GM19395 (cell line): ENCODE results near the gene SHCBP1L.
"Not testable (repeated sequence)": the region's sequence is repeated elsewhere in the genome, so short reads cannot be mapped to it uniquely, and the experiment has no call there.

ENCODE experiments used
- ATAC-seq: cut with Tn5 transposase; IDR thresholded peaks from one replicate; pipeline ENCODE4 v1.9.1; 2021; ENCODE audit warnings: mild to moderate bottlenecking, moderate library complexity; ENCODE audit not compliant: unreplicated experiment

SHCBP1L gene

DNA sequence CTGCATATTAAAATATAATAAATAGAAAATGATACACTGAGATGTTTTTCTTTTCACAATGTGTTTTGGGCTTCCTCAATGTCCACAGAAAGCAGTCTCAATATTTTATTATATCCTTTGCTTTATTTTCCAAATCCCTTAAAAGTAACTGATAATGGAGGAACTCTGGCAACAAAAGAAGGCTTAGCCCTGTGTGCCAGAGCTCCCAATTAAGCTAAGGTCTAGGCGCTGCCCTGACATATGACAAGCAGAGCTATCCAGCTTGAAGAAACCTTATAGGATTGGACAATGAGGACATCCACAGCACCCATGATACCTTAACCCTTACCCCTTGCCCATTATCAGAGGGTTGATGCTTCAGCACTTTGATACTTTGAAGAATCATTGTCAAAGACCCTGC is 12.9 kb upstream of the SHCBP1L start:
- ATAC-seq: no peak

DNA sequence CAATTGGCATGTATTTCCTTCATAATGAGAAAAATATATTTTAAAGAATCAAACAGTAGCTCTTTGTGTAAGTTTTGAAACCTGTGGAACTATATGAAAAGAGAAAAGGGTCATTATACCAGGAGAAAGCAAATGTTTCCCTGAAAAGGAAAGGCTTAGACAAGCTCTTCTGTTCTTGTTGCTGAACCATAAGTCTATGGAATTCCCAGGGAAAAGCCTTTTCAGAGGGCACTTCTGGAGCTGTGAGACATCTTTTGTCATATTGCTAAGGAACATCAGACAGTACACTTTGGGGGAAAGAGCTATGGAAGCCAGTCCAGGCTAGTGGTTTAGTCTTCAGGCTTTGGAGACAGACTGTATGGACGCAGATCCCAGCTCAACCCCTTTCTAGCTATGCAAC is 12.1 kb upstream of the SHCBP1L start:
- ATAC-seq: no peak

GRCh38 chr1:182962554-182963115 is 9.7 kb upstream of the SHCBP1L start:
- peak; percentile 97 for ATAC-seq

GRCh38 chr1:182960046-182960445 is 7.1 kb upstream of the SHCBP1L start:
- ATAC-seq: no peak

GRCh38 chr1:182957902-182958395 is 5.0 kb upstream of the SHCBP1L start:
- ATAC-seq: no peak

- ATAC-seq: no peak
Measured at GRCh38 chr1:182956708-182957365, 3.9 kb upstream of the SHCBP1L start.

DNA sequence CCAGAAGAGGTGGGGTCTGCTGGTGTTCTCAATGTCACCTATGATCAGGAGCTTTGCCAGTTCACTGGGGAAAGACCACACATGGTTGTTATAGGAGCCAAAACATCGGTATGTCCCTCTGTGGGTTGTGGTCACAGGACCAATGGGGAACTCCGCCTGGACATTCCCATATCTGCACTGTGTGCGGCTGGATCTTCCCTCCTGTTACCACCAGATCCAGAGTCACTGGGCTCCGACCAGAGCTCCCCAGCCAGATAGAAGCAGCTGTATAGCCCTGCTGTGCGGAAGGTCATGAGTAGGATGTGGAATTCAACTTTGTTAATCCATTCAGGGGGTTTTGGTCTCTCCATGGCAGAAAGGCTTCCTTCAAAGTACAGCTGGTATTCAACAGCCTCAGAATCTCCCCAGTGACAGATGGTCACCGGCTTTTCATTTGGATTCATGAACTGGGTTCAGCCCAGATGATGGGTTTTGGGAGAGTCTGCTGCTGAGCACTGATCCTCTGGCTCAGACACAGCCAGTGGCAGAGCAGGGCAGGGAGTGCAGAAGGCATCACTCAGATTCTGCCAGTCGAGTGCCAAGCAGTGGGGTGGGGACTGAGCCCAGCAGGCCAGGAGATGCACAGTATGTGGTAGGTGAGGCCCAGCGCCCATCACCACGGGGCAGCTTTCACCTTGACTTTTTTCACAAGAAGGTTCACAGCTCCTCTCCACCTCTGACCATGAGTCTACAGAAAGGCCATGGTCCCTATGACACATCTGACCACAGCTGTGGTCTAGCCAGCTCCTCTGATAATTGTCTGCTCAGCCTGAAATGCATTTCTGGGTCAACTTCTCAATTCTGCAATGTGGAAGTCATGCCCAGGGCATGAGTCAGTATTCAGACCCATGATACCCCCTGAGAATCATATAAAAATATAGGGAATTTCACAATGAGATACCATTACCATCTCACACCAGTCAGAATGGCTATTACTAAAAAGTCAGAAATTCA is 2.9 kb upstream of the SHCBP1L start:
- no peak for ATAC-seq

DNA sequence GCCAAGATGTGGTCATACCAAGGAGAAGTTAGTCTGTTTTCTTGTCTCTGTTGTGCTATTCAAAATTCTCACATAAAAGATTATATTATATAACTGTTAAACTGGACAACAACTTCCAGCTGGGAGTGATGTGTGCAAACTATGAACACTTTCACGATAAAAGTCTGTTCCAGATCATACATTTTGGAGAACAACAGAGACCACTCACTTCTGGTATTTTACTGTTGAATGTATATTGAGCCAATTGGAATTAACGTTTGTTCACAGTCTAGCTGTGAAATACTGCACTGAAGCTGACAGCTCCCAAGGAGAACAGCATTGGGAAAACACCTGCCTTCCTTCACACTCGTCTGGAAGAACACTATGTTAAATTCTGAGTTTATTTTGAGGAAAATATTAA is 860 bp upstream of the SHCBP1L start:
- no peak for ATAC-seq

GRCh38 chr1:182943336-182943735 is 9.6 kb downstream of the SHCBP1L start:
- ATAC-seq: not testable (repeated sequence)

DNA sequence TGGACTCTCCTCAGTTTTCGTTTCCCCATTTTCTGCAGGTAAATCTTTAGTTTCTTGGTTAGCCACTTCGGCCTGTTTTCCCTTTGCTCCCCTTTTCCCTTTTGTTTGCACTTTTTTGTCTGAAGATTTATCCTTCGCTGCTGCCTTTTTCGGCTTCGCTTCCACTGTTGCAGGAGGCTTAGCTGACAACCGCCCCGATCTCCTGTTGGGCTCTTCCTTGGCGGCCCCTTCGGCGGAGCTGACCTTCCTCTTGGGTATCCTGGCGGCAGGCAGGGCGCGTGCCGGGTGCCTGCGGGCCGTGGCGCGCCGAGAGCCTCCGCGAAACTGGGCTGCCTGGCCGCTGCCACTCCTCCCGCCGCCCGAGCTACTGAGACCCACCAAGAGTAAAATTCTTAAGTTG is 10.8 kb downstream of the SHCBP1L start:
- ATAC-seq: not testable (repeated sequence)

DNA sequence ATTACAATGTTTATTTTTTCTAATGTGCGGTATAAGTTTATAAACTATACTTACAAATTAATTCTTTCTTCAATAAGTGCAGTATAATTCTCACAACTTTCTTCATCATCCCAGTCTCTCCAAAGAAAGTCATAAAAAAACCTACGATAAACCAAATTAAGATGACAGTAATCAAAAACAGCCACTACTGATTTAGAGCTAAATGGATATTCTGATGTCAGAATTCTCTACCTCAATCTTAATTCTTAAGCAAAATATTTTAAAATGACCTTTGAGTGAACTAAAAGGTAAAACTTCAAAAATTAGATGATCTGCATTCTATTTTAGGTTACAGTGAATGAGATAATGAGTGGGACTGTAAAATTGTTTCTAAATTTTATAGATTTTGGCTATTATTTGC is 13.6 kb downstream of the SHCBP1L start:
- no peak for ATAC-seq

GRCh38 chr1:182935716-182936115 is 17.2 kb downstream of the SHCBP1L start:
- ATAC-seq: no peak

DNA sequence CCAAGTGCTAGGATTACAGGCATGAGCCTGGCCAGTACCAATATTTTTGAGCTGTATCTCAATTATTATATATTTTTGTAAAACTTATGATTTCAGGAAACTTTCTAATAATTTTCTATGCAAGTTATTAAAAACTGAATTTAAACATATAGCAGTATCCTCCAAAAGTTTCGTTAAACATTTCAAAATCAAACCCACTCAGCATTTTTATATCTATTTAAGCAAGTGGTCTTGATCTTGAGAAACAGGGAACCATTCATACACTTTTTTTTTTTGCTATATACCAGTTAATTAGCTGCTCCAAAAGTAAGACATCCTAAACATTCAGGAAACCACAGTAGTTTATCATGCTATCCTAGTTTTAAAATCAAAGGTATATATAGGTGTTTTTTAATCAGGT is 22.0 kb downstream of the SHCBP1L start:
- ATAC-seq: no peak

DNA sequence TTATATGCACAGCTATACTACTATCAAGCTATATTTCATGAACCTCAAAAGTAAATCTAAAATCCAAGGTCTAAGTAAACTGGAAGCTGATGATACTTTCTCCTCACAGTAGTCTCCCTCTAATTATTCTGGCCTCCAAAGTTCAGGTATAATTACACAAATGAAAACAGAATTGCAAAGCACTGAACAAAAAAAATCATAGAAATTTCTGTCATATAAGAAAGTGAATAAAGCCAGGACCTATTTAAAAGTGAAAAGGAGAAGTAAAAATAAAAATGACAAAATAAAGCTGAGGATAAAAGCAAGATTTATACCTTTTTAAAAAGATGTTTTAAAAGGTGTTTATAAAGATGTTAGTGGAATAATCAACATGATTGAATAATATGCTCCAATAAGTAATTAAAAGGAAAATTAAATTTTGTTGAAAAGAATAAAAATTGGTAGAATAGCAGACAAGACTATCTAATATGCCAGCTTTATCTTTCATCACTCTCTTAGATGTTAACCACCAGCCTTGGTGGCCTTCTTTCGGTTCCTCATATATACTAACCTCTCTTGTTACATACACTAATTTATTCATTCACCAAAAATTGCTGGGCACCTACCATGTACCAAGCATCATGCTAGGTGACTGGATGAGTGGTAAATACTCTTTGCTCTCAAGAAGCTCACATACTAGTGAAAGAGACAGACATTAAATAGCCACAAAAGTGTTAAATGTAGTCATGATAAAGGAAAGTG is 25.1 kb downstream of the SHCBP1L start:
- ATAC-seq: no peak

GRCh38 chr1:182925661-182926060 is 27.3 kb downstream of the SHCBP1L start:
- no peak for ATAC-seq

GRCh38 chr1:182917378-182917777 is 35.6 kb downstream of the SHCBP1L start:
- ATAC-seq: no peak

DNA sequence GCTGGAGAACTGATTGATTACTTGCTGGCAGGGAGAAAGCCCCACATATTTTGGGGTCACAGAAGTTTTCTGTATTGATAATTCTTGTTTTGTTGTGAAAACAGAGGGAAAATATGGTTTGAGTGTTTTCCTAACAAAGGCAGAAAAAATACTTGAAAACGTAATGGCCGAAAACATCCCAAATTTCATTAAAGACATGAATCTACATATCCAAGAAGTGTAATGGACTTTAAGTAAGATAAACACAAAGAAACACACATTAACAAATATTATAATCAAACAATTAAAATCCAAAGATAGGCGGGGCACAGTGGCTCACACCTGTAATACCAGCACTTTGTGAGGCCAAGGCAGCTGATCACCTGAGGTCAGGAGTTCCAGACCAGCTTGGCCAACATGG is 39.6 kb downstream of the SHCBP1L start:
- ATAC-seq: no peak

DNA sequence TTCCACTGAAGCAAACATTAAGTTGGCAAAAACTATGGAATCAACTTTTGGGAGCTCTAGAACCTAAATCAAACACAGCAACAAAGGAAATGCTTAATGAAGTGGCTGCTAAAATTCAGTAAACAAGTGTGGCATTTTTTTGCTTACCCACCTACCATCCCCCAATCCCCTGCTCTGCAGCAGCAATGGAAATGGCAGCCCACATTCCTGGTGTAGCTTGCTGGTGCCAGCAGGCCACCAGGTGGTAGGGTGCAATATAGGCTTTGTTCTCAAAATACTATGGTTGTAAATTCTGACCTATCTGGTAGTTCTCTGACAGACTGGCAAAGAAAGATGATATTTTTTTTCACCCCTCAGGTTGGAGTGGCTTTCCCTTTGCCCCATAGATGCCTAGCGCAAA is 42.8 kb downstream of the SHCBP1L start:
- no peak for ATAC-seq

DNA sequence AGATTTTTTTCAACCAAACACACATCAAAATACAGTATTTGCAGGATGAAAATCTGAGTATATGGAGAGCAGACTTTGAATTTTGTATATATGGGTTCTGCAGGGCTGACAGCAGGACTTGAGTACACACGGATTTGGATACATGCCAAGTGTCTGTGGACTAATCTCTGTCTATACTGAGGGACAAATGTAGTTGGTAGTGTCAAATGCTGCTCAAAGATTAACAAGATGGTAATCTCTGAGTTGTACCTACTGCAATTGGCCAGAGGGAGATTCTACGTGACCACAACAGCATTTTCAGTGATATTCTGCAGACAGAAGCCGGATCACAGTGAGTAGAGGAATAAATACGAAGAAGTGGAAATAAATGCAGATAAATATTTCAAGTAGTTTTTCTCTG is 43.4 kb downstream of the SHCBP1L start:
- ATAC-seq: no peak

DNA sequence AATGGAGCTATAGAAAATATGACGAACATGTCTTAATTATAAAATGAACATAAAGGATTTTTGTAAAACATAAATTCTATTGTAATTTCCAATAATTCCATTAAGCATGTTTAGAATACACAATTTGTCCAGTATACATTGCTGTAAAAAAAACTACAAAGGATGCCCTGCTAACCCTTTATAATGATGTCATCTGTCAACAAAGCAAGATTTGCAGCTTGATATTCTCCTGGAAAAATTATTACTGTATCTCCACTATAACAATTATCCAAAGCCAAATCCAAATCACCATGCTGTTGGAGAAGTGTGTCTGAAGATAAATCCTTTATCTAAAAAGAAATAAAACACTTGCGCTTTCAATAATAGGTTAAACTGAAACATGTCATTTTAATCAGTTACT is 47.6 kb downstream of the SHCBP1L start:
- no peak for ATAC-seq

- not testable (repeated sequence) for ATAC-seq
Measured at GRCh38 chr1:182901946-182902345, 51.0 kb downstream of the SHCBP1L start.
